Measurements from ENCODE around the gene STK17B. TPM values are rescaled to one million over a fixed set of nuclear protein-coding genes. Genes with fewer than 3 reads are reported as not detected.

STK17B gene
- polyA plus RNA-seq, 1 experiment = 6.1 TPM

GRCh38 chr2:196149948-196150347, 21.4 kb downstream of the STK17B start:
- POLR2A ChIA-PET = no interaction called here
- Histone ChIP-seq H3K27me3 (ENCODE audit: control insufficient read depth, insufficient read depth, low read length) (no peaks in the 10 kb centered on the region), H3K4me3 (ENCODE audit: low read depth, low read length) (no peak overlapping the region), H3K36me3 (ENCODE audit: control insufficient read depth, insufficient read depth, low read length) (peaks cover 3% of the 10 kb centered on the region; the same call in 1 of the 2 replicates)
- TF ChIP-seq CTCF (IDR thresholded peaks at IDR 0.05; ENCODE audit: insufficient read depth, low read depth, low read length) = no peak
- DNase-seq (ENCODE audit: low read depth) = no peak
- CTCF ChIA-PET = no interaction called here

- H3K4me3 ChIP-seq (ENCODE audit: low read depth, low read length) = no peak overlapping the region
- ChIA-PET CTCF (no interaction called here), POLR2A (no interaction called here)
- H3K36me3 ChIP-seq (ENCODE audit: control insufficient read depth, insufficient read depth, low read length) = peaks cover 3% of the 10 kb centered on the region; the same call in 1 of the 2 replicates
- TF ChIP-seq CTCF (IDR thresholded peaks at IDR 0.05; ENCODE audit: insufficient read depth, low read depth, low read length) = no peak
- DNase-seq (ENCODE audit: low read depth) = no peak
- no peaks in the 10 kb centered on the region for H3K27me3 ChIP-seq (ENCODE audit: control insufficient read depth, insufficient read depth, low read length)
These were observed 22.6 kb downstream of the STK17B start for GRCh38 chr2:196148736-196149135.

GRCh38 chr2:196145256-196145655, 26.1 kb downstream of the STK17B start:
- no peak for TF ChIP-seq CTCF (IDR thresholded peaks at IDR 0.05; ENCODE audit: insufficient read depth, low read depth, low read length)
- no peak overlapping the region for H3K4me3 ChIP-seq (ENCODE audit: low read depth, low read length)
- DNase-seq (ENCODE audit: low read depth) = no peak
- H3K36me3 ChIP-seq (ENCODE audit: control insufficient read depth, insufficient read depth, low read length) = peaks cover 3% of the 10 kb centered on the region
- no peaks in the 10 kb centered on the region for H3K27me3 ChIP-seq (ENCODE audit: control insufficient read depth, insufficient read depth, low read length)
- ChIA-PET POLR2A (no interaction called here), CTCF (no interaction called here)

GRCh38 chr2:196144513-196145126, 26.8 kb downstream of the STK17B start:
- Histone ChIP-seq H3K36me3 (ENCODE audit: control insufficient read depth, insufficient read depth, low read length) (peaks cover 4% of the 10 kb centered on the region), H3K27me3 (ENCODE audit: control insufficient read depth, insufficient read depth, low read length) (no peaks in the 10 kb centered on the region), H3K4me3 (ENCODE audit: low read depth, low read length) (no peak overlapping the region)
- CTCF ChIA-PET = interaction anchor here (0.8 kb wide), 1 partner anchor 67 kb away, joined by 3 read pairs; no protein-coding TSS in a partner anchor
- POLR2A ChIA-PET = interaction anchor here (0.7 kb wide), 1 partner anchor 258 kb away, joined by 10 read pairs; no protein-coding TSS in a partner anchor
- no peak for DNase-seq (ENCODE audit: low read depth)
- no peak for TF ChIP-seq CTCF (IDR thresholded peaks at IDR 0.05; ENCODE audit: insufficient read depth, low read depth, low read length)

GRCh38 chr2:196143730-196144131, 27.6 kb downstream of the STK17B start:
- Histone ChIP-seq H3K4me3 (ENCODE audit: low read depth, low read length) (no peak overlapping the region), H3K36me3 (ENCODE audit: control insufficient read depth, insufficient read depth, low read length) (peaks cover 4% of the 10 kb centered on the region), H3K27me3 (ENCODE audit: control insufficient read depth, insufficient read depth, low read length) (no peaks in the 10 kb centered on the region)
- no peak for DNase-seq (ENCODE audit: low read depth)
- TF ChIP-seq CTCF (IDR thresholded peaks at IDR 0.05; ENCODE audit: insufficient read depth, low read depth, low read length) = no peak
- POLR2A ChIA-PET = interaction anchor here (0.6 kb wide), 1 partner anchor 24 kb away, joined by 3 read pairs; no protein-coding TSS in a partner anchor
- CTCF ChIA-PET = interaction anchor here (0.5 to 1.2 kb wide), 2 partner anchors 19 to 203 kb away, joined by 3 read pairs; no protein-coding TSS in a partner anchor
